Caco-2 (cell line): ENCODE measurements around the gene BZW2. TPM values are rescaled to one million over a fixed set of nuclear protein-coding genes. Genes with fewer than 3 reads are reported as not detected.

Experiments used
- BruUV-seq: library from RNA; stranded (reverse); fragments of 400-500 nt; replicated peaks from 2 replicates; lab custom pipeline; 2021; lab: Mats Ljungman, UMichigan
- CTCF ChIA-PET: fragments of 300-600 bp; sonication (Branson Sonifier 250); formaldehyde crosslinking; loops from one replicate; lab custom pipeline; 2022; ENCODE audit warnings: antibody characterized with exemption; lab: Charles Lee
- POLR2A ChIA-PET: fragments of 300-600 bp; sonication (Branson Sonifier 250); formaldehyde crosslinking; loops from one replicate; lab custom pipeline; 2022; ENCODE audit warnings: antibody characterized with exemption; lab: Charles Lee
- DNase-seq, 2 experiments: peaks; one replicate each; pipeline versions ENCODE4 v3.0.0 to v3.0.0-alpha.2; 2020 to 2022
- H3K27me3 ChIP-seq: replicated peaks from 2 replicates; pipeline ENCODE4 v1.6.0; 2011; ENCODE audit warnings: low read length; ENCODE audit not compliant: control insufficient read depth, insufficient read depth
- H3K36me3 ChIP-seq: 2 replicates; pipeline ENCODE4 v1.5.1; 2011; ENCODE audit warnings: low read length; ENCODE audit not compliant: control insufficient read depth, insufficient read depth
- H3K4me1 ChIP-seq: fragments of 250-450 bp; sonication (Bioruptor Pico); 2 replicates; pipeline ENCODE4 v1.5.1; 2020; ENCODE audit warnings: mild to moderate bottlenecking
- H3K4me3 ChIP-seq: 2 replicates; pipeline ENCODE4 v1.5.1; 2011; ENCODE audit warnings: low read depth, mild to moderate bottlenecking, control low read depth, low read length
- H3K9me3 ChIP-seq: fragments of 250-450 bp; sonication (Bioruptor Pico); 2 replicates; pipeline ENCODE4 v1.5.1; 2020; ENCODE audit warnings: mild to moderate bottlenecking, moderate library complexity
- H3K27ac Mint-ChIP-seq: one replicate; pipeline ENCODE4 v1.8.0; 2022; ENCODE audit warnings: mixed read lengths; ENCODE audit not compliant: unreplicated experiment
- H3K27me3 Mint-ChIP-seq: one replicate; pipeline ENCODE4 v1.8.0; 2022; ENCODE audit warnings: mixed read lengths; ENCODE audit not compliant: insufficient read depth, unreplicated experiment
- H3K36me3 Mint-ChIP-seq: one replicate; pipeline ENCODE4 v1.8.0; 2022; ENCODE audit warnings: mild to moderate bottlenecking, mixed read lengths; ENCODE audit not compliant: insufficient read depth, unreplicated experiment
- H3K4me1 Mint-ChIP-seq: one replicate; pipeline ENCODE4 v1.8.0; 2022; ENCODE audit warnings: low read depth, mixed read lengths; ENCODE audit not compliant: unreplicated experiment
- H3K4me3 Mint-ChIP-seq: one replicate; pipeline ENCODE4 v1.8.0; 2022; ENCODE audit warnings: mild to moderate bottlenecking, moderate library complexity, mixed read lengths; ENCODE audit not compliant: unreplicated experiment
- H3K9me3 Mint-ChIP-seq: one replicate; pipeline ENCODE4 v1.8.0; 2022; ENCODE audit warnings: mixed read lengths; ENCODE audit not compliant: unreplicated experiment
- CTCF ChIP-seq, 2 experiments: fragments of 200-600 bp in 1 of 2; IDR thresholded peaks; 1 replicate in 1 of 2; 2 replicates in 1 of 2; pipeline versions ENCODE4 v1.5.1 to v1.8.0; 2011 to 2022; ENCODE audit warnings: antibody characterized with exemption in 1 of 2, control low read depth in 1 of 2, inconsistent platforms in 1 of 2, low read depth in 1 of 2, low read length in 1 of 2, mild to moderate bottlenecking in 1 of 2, moderate library complexity in 1 of 2; ENCODE audit not compliant: insufficient read depth in 1 of 2, severe bottlenecking in 1 of 2, unreplicated experiment in 1 of 2
- intact Hi-C: fragments of 100-400 bp; cut with micrococcal nuclease; formaldehyde crosslinking; loops from one replicate; pipeline ENCODE4 v1.10.0; 2022; ENCODE audit not compliant: unreplicated experiment
- total RNA-seq: library from RNA; stranded (reverse); gene quantifications from 2 replicates; pipeline ENCODE4 v1.2.3, GENCODE V29; 2022

Gene BZW2
- total RNA-seq, 1 experiment from 2014 or later, result 148 TPM

GRCh38 chr7:16732828-16733227 is 86.8 kb downstream of the BZW2 start:
- POLR2A ChIA-PET, result no interaction called here
- BruUV-seq, result no TSS peak
- peaks cover 10% of the 10 kb centered on the region for H3K9me3 Mint-ChIP-seq

GRCh38 chr7:16734148-16734726 is 88.3 kb downstream of the BZW2 start:
- Histone ChIP-seq H3K36me3 (no peaks in the 10 kb centered on the region), H3K27me3 (no peaks in the 10 kb centered on the region), H3K9me3 (no peaks in the 10 kb centered on the region), H3K4me1 (peaks cover 31% of the 10 kb centered on the region), H3K4me3 (no peak overlapping the region)
- H3K27me3 Mint-ChIP-seq, result no peaks in the 10 kb centered on the region
- TF ChIP-seq CTCF (IDR thresholded peaks at IDR 0.05; ENCODE audit: insufficient read depth in 1 of 2, low read depth in 1 of 2, low read length in 1 of 2, severe bottlenecking in 1 of 2, unreplicated experiment in 1 of 2), result no peak
- ChIA-PET CTCF (no interaction called here), POLR2A (no interaction called here)
- peaks cover 10% of the 10 kb centered on the region for H3K9me3 Mint-ChIP-seq
- BruUV-seq, result no TSS peak
- H3K27ac Mint-ChIP-seq, result no peak overlapping the region
- no peaks in the 10 kb centered on the region for H3K36me3 Mint-ChIP-seq
- H3K4me3 Mint-ChIP-seq, result no peak overlapping the region
- intact Hi-C loops, result no loop called here
- no peak for DNase-seq
- peaks cover 27% of the 10 kb centered on the region for H3K4me1 Mint-ChIP-seq

More at GRCh38 chr7:16732828-16733227, 86.8 kb downstream of the BZW2 start:
- Histone ChIP-seq H3K4me3 (no peak overlapping the region), H3K9me3 (no peaks in the 10 kb centered on the region), H3K36me3 (no peaks in the 10 kb centered on the region), H3K4me1 (peaks cover 17% of the 10 kb centered on the region), H3K27me3 (no peaks in the 10 kb centered on the region)
- Mint-ChIP-seq H3K27me3 (no peaks in the 10 kb centered on the region), H3K27ac (no peak overlapping the region), H3K4me1 (peaks cover 18% of the 10 kb centered on the region), H3K36me3 (no peaks in the 10 kb centered on the region), H3K4me3 (no peak overlapping the region)
- DNase-seq, result no peak
- TF ChIP-seq CTCF (IDR thresholded peaks at IDR 0.05; ENCODE audit: insufficient read depth in 1 of 2, low read depth in 1 of 2, low read length in 1 of 2, severe bottlenecking in 1 of 2, unreplicated experiment in 1 of 2), result no peak
- CTCF ChIA-PET, result no interaction called here
- intact Hi-C loops, result no loop called here

GRCh38 chr7:16735020-16735419 is 89.0 kb downstream of the BZW2 start:
- DNase-seq, result no peak
- H3K9me3 Mint-ChIP-seq, result peaks cover 10% of the 10 kb centered on the region
- no peak overlapping the region for H3K27ac Mint-ChIP-seq
- H3K27me3 Mint-ChIP-seq, result no peaks in the 10 kb centered on the region
- ChIA-PET POLR2A (no interaction called here), CTCF (no interaction called here)
- Histone ChIP-seq H3K27me3 (no peaks in the 10 kb centered on the region), H3K36me3 (no peaks in the 10 kb centered on the region), H3K4me3 (no peak overlapping the region), H3K9me3 (no peaks in the 10 kb centered on the region), H3K4me1 (peaks cover 39% of the 10 kb centered on the region)
- no TSS peak for BruUV-seq
- peaks cover 31% of the 10 kb centered on the region for H3K4me1 Mint-ChIP-seq
- no peak overlapping the region for H3K4me3 Mint-ChIP-seq
- intact Hi-C loops, result no loop called here
- TF ChIP-seq CTCF (IDR thresholded peaks at IDR 0.05; ENCODE audit: insufficient read depth in 1 of 2, low read depth in 1 of 2, low read length in 1 of 2, severe bottlenecking in 1 of 2, unreplicated experiment in 1 of 2), result no peak
- H3K36me3 Mint-ChIP-seq, result no peaks in the 10 kb centered on the region
